Muscle layer of duodenum (tissue), 2 donors: ENCODE measurements around the gene ZNF675.
"Not testable (repeated sequence)": the region's sequence is repeated elsewhere in the genome, so short reads cannot be mapped to it uniquely, and the experiment has no call there.

Experiments
- H3K27ac ChIP-seq: one replicate; pipeline ENCODE4 v1.7.0; 2013; ENCODE audit warnings: mild to moderate bottlenecking, low read length
- H3K27me3 ChIP-seq: one replicate; pipeline ENCODE4 v1.7.0; 2013; ENCODE audit warnings: low read depth, mild to moderate bottlenecking, control low read depth, low read length
- H3K36me3 ChIP-seq, 2 donors: one replicate each; pipeline ENCODE4 v1.7.0; 2013; ENCODE audit warnings: low read length in 2 of 2, control low read depth in 1 of 2, mild to moderate bottlenecking in 1 of 2; ENCODE audit not compliant: insufficient read depth in 2 of 2, control insufficient read depth in 1 of 2
- H3K4me1 ChIP-seq, 2 donors: one replicate each; pipeline ENCODE4 v1.7.0; 2013; ENCODE audit warnings: low read length in 2 of 2, mild to moderate bottlenecking in 2 of 2, control low read depth in 1 of 2, moderate library complexity in 1 of 2; ENCODE audit not compliant: insufficient read depth in 2 of 2, control insufficient read depth in 1 of 2
- H3K4me3 ChIP-seq, 2 donors: one replicate each; pipeline ENCODE4 v1.7.0; 2013; ENCODE audit warnings: low read length in 2 of 2, low read depth in 1 of 2, mild to moderate bottlenecking in 1 of 2
- H3K9me3 ChIP-seq, 2 donors: one replicate each; pipeline ENCODE4 v1.7.0; 2013; ENCODE audit warnings: low read length in 2 of 2, control low read depth in 1 of 2, mild to moderate bottlenecking in 1 of 2; ENCODE audit not compliant: control insufficient read depth in 1 of 2
- donor health status: healthy.

The ZNF675 gene

DNA sequence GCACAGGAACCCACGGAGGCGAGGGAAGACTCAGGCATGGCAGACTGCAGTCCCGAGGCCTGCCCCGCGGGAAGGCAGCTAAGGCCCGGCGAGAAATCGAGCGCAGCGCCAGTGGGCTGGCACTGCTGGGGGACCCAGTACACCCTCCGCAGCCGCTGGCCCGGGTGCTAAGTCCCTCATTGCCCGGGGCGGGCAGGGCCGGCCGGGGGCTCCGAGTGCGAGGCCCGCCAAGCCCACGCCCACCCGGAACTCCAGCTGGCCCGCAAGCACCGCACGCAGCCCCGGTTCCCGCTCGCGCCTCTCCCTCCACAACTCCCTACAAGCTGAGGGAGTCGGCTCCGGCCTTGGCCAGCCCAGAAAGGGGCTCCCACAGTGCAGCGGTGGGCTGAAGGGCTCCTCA lies 18.4 kb downstream of the ZNF675 start:
- H3K4me1 ChIP-seq, H3K27me3 ChIP-seq, H3K9me3 ChIP-seq, H3K27ac ChIP-seq, H3K36me3 ChIP-seq, H3K4me3 ChIP-seq: not testable (repeated sequence)

DNA sequence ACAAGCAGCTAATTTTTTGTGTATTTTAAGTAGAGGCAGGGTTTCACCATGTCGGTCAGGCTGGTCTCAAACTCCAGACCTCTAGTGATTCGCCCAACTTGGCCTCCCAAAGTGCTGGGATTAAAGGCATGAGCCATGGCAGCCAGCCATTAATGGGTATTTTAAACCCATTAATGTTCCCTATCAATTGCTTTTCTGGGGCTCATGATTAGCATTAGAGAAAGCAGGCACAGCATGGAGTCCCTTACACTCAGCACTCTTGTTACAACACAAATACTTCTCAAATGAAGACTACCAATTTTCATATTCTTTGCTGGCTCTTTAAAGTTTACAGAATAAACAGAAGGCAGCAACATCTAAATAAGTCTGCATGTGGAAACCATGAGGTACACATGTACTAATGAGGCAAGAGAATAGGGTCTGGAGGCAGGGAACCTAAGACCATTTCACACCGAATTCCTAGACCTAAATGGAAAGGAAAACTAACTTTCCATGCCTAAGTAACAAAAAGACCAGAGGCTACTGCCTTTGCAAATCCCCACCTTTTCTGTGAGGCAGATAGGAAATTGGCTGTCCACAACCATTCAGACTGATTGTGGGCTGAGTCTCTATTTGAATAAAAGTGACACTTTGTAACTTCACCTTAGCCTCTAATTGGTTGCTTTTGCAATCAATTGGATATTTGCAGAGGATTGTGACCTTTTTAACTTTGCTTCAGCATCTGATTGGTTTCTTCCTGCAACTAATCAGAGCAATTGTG lies 21.2 kb downstream of the ZNF675 start:
- Histone ChIP-seq H3K27ac (no peak overlapping the region), H3K4me3 (no peak overlapping the region), H3K36me3 (peaks cover 6 to 29% of the 10 kb centered on the region in 2 donors), H3K9me3 (peaks cover 5 to 12% of the 10 kb centered on the region in 2 donors), H3K27me3 (no peaks in the 10 kb centered on the region), H3K4me1 (no peaks in the 10 kb centered on the region)

DNA sequence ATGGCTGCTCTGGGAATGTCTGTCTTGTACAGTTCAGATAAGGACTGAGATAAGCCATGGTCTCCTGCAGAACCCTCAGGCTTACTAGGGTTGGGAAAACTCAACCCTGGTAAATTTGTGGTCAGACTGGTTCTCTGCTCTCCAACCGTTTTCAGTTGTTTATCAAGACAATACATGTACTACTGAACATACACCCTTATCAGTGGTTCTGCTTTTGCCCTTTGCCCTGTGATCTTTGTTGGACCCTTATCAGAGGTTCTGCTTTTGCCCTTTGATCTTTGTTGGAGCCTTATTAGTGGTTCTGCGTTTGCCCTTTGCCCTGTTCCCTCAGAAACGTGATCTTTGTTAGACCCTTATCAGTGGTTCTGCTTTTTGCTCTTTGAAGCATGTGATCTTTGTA lies 37.2 kb downstream of the ZNF675 start:
- H3K27ac ChIP-seq, H3K4me3 ChIP-seq, H3K27me3 ChIP-seq, H3K4me1 ChIP-seq: not testable (repeated sequence)
- H3K9me3 ChIP-seq, result peaks cover 20 to 36% of the 10 kb centered on the region in 2 donors
- H3K36me3 ChIP-seq, result peaks cover 13 to 18% of the 10 kb centered on the region in 2 donors
